Thymus (tissue), 14 donors: ENCODE measurements around the gene GARRE1. TPM values are rescaled to one million over a fixed set of nuclear protein-coding genes. Genes with fewer than 3 reads are reported as not detected.
A peak's percentile ranks its signal among the peaks of the same experiment; 100 is the strongest.
"Not testable (repeated sequence)": the region's sequence is repeated elsewhere in the genome, so short reads cannot be mapped to it uniquely, and the experiment has no call there.

Experiments used
- DNase-seq, 9 donors: peaks; one replicate each; pipeline ENCODE4 v3.0.0-alpha.2; 2013; ENCODE audit warnings: low spot score in 9 of 9, low read depth in 6 of 9, missing footprints in 1 of 9
- H3K27ac ChIP-seq, 2 donors: one replicate each; pipeline ENCODE4 v1.5.1; 2013; ENCODE audit warnings: control low read depth in 1 of 2, low read depth in 1 of 2, low read length in 1 of 2, mild to moderate bottlenecking in 1 of 2, moderate library complexity in 1 of 2
- H3K27me3 ChIP-seq, 2 donors: one replicate each; pipeline ENCODE4 v1.5.1; 2013; ENCODE audit warnings: low read length in 1 of 2; ENCODE audit not compliant: control insufficient read depth in 2 of 2, insufficient read depth in 1 of 2
- H3K36me3 ChIP-seq, 2 donors: one replicate each; pipeline ENCODE4 v1.5.1; 2013; ENCODE audit warnings: low read length in 1 of 2, mild to moderate bottlenecking in 1 of 2, moderate library complexity in 1 of 2; ENCODE audit not compliant: control insufficient read depth in 2 of 2, insufficient read depth in 2 of 2
- H3K4me1 ChIP-seq, 2 donors: one replicate each; pipeline ENCODE4 v1.5.1; 2013; ENCODE audit warnings: low read length in 2 of 2; ENCODE audit not compliant: control insufficient read depth in 2 of 2, insufficient read depth in 2 of 2
- H3K4me3 ChIP-seq, 2 donors: one replicate each; pipeline ENCODE4 v1.5.1; 2013; ENCODE audit warnings: low read length in 2 of 2, control low read depth in 1 of 2, mild to moderate bottlenecking in 1 of 2
- H3K9me3 ChIP-seq, 2 donors: one replicate each; pipeline ENCODE4 v1.5.1; 2013; ENCODE audit warnings: low read length in 1 of 2, mild to moderate bottlenecking in 1 of 2; ENCODE audit not compliant: control insufficient read depth in 2 of 2, insufficient read depth in 1 of 2
- WGBS: extraction: QIAGEN DNeasy Blood & Tissue Kit; methylation state at CpG from one replicate; pipeline ENCODE4 v1.1.7; 2013; 5-methylcytosine and 5-hydroxymethylcytosine counted together
- long read RNA-seq, 10 donors: transcript quantifications; one replicate each; lab custom pipeline, GENCODE V29; 2026
- polyA plus RNA-seq: library from polyadenylated mRNA; stranded (reverse); fragments of 200-250 nt; gene quantifications from one replicate; pipeline ENCODE4 v1.2.3, GENCODE V29; 2013
- total RNA-seq: library from RNA; stranded (reverse); fragments of 120-200 nt; gene quantifications from one replicate; pipeline ENCODE4 v1.2.4, GENCODE V29; 2013
- donor health status: healthy.

GARRE1 gene, protein sequence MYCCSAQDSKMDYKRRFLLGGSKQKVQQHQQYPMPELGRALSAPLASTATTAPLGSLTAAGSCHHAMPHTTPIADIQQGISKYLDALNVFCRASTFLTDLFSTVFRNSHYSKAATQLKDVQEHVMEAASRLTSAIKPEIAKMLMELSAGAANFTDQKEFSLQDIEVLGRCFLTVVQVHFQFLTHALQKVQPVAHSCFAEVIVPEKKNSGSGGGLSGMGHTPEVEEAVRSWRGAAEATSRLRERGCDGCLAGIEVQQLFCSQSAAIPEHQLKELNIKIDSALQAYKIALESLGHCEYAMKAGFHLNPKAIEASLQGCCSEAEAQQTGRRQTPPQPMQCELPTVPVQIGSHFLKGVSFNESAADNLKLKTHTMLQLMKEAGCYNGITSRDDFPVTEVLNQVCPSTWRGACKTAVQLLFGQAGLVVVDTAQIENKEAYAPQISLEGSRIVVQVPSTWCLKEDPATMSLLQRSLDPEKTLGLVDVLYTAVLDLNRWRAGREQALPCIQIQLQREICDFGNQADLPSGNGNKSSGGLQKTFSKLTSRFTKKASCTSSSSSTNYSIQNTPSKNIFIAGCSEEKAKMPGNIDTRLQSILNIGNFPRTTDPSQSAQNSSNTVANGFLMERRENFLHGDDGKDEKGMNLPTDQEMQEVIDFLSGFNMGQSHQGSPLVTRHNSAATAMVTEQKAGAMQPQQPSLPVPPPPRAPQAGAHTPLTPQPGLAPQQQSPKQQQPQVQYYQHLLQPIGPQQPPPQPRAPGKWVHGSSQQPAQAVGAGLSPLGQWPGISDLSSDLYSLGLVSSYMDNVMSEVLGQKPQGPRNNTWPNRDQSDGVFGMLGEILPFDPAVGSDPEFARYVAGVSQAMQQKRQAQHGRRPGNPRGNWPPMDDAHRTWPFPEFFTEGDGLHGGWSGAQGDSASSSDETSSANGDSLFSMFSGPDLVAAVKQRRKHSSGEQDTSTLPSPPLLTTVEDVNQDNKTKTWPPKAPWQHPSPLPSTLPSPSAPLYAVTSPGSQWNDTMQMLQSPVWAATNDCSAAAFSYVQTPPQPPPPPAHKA (N-terminal part only)
- total RNA-seq (7.4 TPM), polyA plus RNA-seq (12.3 TPM)
- long read RNA-seq, donor 1, partial matches to known transcripts, result 0 of 1 reads
- long read RNA-seq, donor 1, other reads (novel, unspliced or antisense), result 0 of 1 reads
- long read RNA-seq, donor 2, partial matches to known transcripts, result 23 of 25 reads
- long read RNA-seq, donor 2, other reads (novel, unspliced or antisense), result 0 of 25 reads
- long read RNA-seq, donor 3, partial matches to known transcripts, result 5 of 8 reads
- long read RNA-seq, donor 3, other reads (novel, unspliced or antisense), result 0 of 8 reads
- long read RNA-seq, donor 4, full-length matches to known transcripts, result 1 of 1 reads
- long read RNA-seq, donor 4, partial matches to known transcripts, result 0 of 1 reads
- long read RNA-seq, donor 4, other reads (novel, unspliced or antisense), result 0 of 1 reads
- long read RNA-seq, donor 5, partial matches to known transcripts, result 13 of 17 reads
- long read RNA-seq, donor 5, other reads (novel, unspliced or antisense), result 0 of 17 reads
- long read RNA-seq, donor 6, partial matches to known transcripts, result 10 of 11 reads
- long read RNA-seq, donor 6, other reads (novel, unspliced or antisense), result 0 of 11 reads
- long read RNA-seq, donor 7, partial matches to known transcripts, result 0 of 5 reads
- long read RNA-seq, donor 7, other reads (novel, unspliced or antisense), result 0 of 5 reads
- long read RNA-seq, donor 8, partial matches to known transcripts, result 0 of 1 reads
- long read RNA-seq, donor 8, other reads (novel, unspliced or antisense), result 0 of 1 reads
- long read RNA-seq, donor 9, partial matches to known transcripts, result 0 of 2 reads
- long read RNA-seq, donor 9, other reads (novel, unspliced or antisense), result 0 of 2 reads
- long read RNA-seq, donor 10, partial matches to known transcripts, result 14 of 15 reads
- long read RNA-seq, donor 10, other reads (novel, unspliced or antisense), result 0 of 15 reads

DNA sequence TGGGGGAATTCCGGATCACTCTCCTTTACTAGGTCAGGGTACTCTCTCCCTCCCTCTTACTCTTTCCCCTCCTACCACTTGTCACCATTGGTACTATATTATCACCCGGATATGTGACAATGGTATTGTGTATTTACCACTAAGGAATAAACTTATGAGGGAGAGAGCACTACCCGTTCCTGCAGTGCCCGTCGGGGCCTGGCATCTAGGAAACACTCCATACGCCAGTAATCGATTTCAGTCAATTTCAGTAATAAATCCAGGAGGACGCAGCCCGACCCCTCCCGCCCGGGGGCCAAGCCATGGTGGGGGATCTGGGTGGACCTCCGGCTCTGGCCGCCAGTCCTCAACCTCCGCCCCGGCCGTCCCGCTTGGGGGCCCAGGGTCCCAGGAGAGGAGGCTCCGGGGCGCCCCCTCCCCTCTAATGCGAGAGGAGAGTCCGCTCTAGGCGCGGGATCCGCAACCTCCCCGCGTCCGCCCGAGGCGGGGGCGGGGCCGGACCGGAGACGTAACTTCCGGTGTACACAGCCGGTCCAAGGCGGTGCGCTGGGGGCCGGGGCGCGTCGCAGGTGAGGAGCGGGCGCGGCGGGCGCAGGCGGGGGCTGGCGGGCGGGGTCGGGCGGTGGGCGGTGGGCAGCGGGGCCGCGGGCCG lies at the start of gene GARRE1:
GARRE1 (plus strand) TSS at position 509 of the 652 bp plus-strand sequence. CDS start 45,920 bp downstream, outside the sequence.
- under 1% methylated on average over 55 of the region's 56 CpGs for WGBS
- Histone ChIP-seq H3K27ac (peak within 1 kb of the TSS; percentile 79 to 90), H3K4me3 (peak within 1 kb of the TSS; percentile 92 to 93), H3K4me1 (peaks cover 0 to 6% of the 10 kb centered on the region in 2 donors), H3K27me3 (no peaks in the 10 kb centered on the region), H3K36me3 (no peaks in the 10 kb centered on the region), H3K9me3 (no peaks in the 10 kb centered on the region)
- DNase-seq, result peak in 8 of 9 donors; percentile 68 to 89 (median 78)

DNA sequence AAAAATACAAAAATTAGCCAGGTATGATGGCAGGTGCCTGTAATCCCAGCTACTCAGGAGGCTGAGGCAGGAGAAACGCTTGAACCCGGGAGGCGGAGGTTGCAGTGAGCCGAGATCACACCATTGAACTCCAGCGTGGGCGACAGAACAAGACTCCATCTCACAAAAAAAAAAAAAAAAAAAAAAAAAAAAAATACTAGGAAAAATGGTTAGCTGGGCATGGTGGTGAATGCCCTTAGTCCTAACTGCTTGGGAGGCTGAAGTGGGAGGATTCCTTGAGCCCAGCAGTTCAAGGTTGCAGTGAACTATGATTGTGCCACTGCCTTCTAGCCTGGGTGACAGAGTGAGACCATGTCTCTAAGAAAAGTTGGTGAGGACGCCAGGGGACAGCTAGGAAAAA lies 49.0 kb upstream of the GARRE1 start:
- H3K4me1 ChIP-seq, H3K27ac ChIP-seq, H3K27me3 ChIP-seq, H3K9me3 ChIP-seq, DNase-seq, H3K4me3 ChIP-seq: not testable (repeated sequence)
- 98% methylated on average over 7 of the region's 7 CpGs for WGBS
- H3K36me3 ChIP-seq, result peaks cover 32 to 33% of the 10 kb centered on the region in 2 donors

DNA sequence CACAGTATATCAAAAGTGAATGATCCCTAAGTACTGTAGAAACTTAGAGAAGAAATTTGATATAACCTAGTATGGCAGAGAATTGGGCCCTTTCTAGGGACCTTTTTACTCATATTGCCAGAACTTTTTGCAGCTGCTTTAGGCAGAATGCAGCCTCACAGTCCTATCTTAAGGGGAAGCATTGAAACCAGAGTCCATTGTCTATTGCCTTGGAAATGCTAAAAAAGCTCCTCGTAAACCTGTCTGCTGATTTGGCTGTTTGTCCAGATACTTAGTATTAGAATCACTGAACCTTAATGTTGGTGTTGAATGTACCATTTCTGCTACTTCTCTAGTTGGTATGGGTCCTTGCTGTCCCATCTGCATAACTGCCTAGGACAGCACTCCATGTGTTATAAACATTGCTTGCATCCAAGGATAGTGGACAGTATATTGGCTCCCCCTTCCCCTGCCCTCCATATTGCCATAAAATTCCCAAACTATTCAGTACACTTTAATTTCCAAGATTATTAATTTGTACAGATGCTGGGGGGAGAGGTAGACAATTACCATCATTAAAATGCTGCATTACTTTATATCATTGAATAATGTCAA lies 46.0 kb upstream of the GARRE1 start:
- H3K4me1 ChIP-seq, result no peaks in the 10 kb centered on the region
- 100% methylated on average over 1 of the region's 1 CpG for WGBS
- no peaks in the 10 kb centered on the region for H3K27me3 ChIP-seq
- peaks cover 23 to 38% of the 10 kb centered on the region in 2 donors for H3K36me3 ChIP-seq
- no peak for DNase-seq
- no peak overlapping the region for H3K4me3 ChIP-seq
- no peaks in the 10 kb centered on the region for H3K9me3 ChIP-seq
- H3K27ac ChIP-seq, result no peak overlapping the region

DNA sequence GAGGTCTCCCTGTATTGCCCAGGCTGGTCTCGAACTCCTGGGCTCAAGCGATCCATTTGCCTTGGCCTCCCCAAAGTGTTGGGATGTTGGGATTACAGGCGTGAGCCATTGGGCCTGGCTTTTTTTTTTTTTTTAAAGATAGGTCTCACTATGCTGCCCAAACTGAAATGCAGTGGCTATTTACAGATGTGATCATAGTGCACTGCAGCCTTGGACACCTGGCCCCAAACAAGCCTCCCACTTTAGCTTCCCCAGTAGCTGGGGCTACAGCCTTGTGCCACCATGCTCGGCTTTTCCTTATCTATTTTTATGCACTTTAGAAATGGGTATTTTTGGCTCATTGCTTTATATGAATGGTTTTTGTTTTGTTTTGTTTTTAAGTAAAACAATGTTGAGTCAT lies 44.6 kb upstream of the GARRE1 start:
- WGBS, result 89% methylated on average over 4 of the region's 4 CpGs
- Histone ChIP-seq H3K4me3 (no peak overlapping the region), H3K27me3 (no peaks in the 10 kb centered on the region), H3K36me3 (peaks cover 26 to 40% of the 10 kb centered on the region in 2 donors), H3K4me1 (no peaks in the 10 kb centered on the region), H3K9me3 (no peaks in the 10 kb centered on the region), H3K27ac (no peak overlapping the region)
- no peak for DNase-seq

DNA sequence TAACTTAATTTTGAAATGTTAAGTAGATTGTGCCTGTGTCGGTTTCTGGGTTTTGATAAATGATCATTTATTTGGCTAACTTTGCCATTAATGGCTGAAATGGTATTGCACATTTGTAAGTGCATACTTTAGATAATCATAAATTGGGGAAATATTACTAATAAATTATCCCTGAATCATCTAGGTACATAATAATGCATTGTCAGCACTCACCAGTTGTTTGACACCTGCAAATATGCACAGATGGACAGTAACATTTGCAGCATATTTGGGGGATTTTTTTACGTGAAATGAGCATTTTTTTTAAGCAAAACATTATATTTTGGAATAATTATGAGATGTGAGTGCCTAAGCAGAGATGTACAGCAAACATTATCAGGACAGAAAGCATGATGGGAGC lies 41.1 kb upstream of the GARRE1 start:
- no peaks in the 10 kb centered on the region for H3K27me3 ChIP-seq
- H3K9me3 ChIP-seq, result no peaks in the 10 kb centered on the region
- no peak overlapping the region for H3K27ac ChIP-seq
- WGBS, result 100% methylated on average over 2 of the region's 2 CpGs
- H3K4me3 ChIP-seq, result no peak overlapping the region
- DNase-seq, result no peak
- H3K4me1 ChIP-seq, result peaks cover 4 to 6% of the 10 kb centered on the region in 2 donors
- peaks cover 24 to 50% of the 10 kb centered on the region in 2 donors for H3K36me3 ChIP-seq

DNA sequence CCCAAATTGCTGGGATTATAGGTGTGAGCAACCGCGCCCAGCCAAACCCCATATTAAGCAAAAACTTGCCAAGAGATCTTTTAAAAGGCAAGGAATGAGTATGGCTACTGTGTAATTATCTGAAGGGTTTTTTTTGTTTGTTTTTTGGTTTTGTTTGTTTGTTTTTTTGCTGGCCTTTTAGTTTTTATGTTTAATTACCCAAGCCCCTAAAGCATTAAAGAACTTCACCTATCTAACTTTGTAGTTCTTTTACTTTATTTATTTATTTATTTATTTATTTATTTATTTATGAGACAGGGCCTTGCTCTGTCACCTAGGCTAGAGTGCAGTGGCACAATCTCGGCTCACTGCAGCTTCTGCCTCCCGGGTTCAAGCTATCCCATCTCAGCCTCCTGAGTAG lies 40.3 kb upstream of the GARRE1 start:
- no peak for DNase-seq
- no peaks in the 10 kb centered on the region for H3K27me3 ChIP-seq
- H3K4me3 ChIP-seq, result no peak overlapping the region
- over 99% methylated on average over 4 of the region's 4 CpGs for WGBS
- H3K36me3 ChIP-seq, result peaks cover 20 to 50% of the 10 kb centered on the region in 2 donors
- peaks cover 5 to 6% of the 10 kb centered on the region in 2 donors for H3K4me1 ChIP-seq
- H3K27ac ChIP-seq, result no peak overlapping the region
- no peaks in the 10 kb centered on the region for H3K9me3 ChIP-seq

DNA sequence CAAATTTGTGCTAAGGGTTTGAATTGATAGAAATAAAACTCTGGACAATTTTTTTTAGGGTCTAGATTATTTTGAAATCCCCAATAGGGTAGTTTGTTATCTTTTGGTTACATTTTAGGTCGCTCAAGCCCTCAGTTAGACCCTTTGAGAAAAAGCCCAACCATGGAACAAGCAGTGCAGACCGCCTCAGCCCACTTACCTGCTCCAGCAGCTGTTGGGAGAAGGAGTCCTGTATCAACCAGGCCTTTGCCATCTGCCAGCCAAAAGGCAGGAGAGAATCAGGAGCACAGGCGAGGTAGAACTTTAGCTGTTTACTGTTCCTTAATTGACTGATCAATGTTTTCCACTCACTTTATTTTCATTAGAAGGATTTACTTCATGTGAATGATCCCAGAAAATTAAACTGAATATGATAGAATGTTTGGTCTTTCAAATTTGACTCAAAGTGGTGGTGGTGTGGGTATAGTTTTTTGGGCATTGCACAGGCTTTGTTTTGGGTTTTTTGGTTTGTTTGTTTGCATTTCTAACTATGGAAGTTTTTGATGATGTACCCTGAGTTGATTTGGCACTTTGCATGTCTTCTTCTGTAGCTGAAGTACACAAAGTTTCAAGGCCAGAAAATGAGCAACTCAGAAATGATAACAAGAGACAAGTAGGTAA lies 39.2 kb upstream of the GARRE1 start:
- H3K36me3 ChIP-seq, result peaks cover 16 to 53% of the 10 kb centered on the region in 2 donors
- 96% methylated on average over 3 of the region's 3 CpGs for WGBS
- no peaks in the 10 kb centered on the region for H3K27me3 ChIP-seq
- peaks cover 5 to 6% of the 10 kb centered on the region in 2 donors for H3K4me1 ChIP-seq
- no peaks in the 10 kb centered on the region for H3K9me3 ChIP-seq
- no peak overlapping the region for H3K27ac ChIP-seq
- no peak for DNase-seq
- H3K4me3 ChIP-seq, result no peak overlapping the region
